K562 (cell line): ENCODE measurements around the gene CCDC187. TPM values are rescaled to one million over a fixed set of nuclear protein-coding genes. Genes with fewer than 3 reads are reported as not detected.

ENCODE experiments used
- ATAC-seq: fragments of 200-7000 bp; cut with Tn5 transposase; 3 replicates; pipeline ENCODE4 v1.9.1; 2020; ENCODE audit warnings: moderate library complexity
- BruUV-seq: library from RNA; stranded (reverse); fragments of 400-500 nt; replicated peaks from 2 replicates; lab custom pipeline; 2021; lab: Mats Ljungman, UMichigan
- CTCF ChIA-PET: fragments of 300-600 bp; formaldehyde crosslinking; extraction: SDS; loops from one replicate; lab custom pipeline; 2021; ENCODE audit warnings: low intra/inter-chr PET ratio; lab: Yijun Ruan, JAX
- POLR2A ChIA-PET: fragments of 300-600, 350-650 bp; sonication (Branson Sonifier 250); formaldehyde crosslinking; extraction: SDS; loops from one replicate; lab custom pipeline; 2021; ENCODE audit warnings: antibody characterized with exemption, inconsistent platforms; lab: Yijun Ruan, JAX
- DNase-seq, 4 experiments: peaks; one replicate each; pipeline versions ENCODE4 v3.0.0 to v3.0.0-alpha.2; 2011 to 2018; ENCODE audit warnings: low spot score in 3 of 4, mixed read lengths in 3 of 4; ENCODE audit errors: extremely low read depth in 1 of 4
- FAIRE-seq: peaks from 2 replicates; lab custom pipeline; 2011; peaks lifted over from hg19 to GRCh38; lab: Jason Lieb, UNC
- H2AFZ ChIP-seq: 2 replicates; pipeline ENCODE4 v1.6.0; 2011; ENCODE audit warnings: low read depth, low read length, control low read depth, inconsistent platforms
- H3K27ac ChIP-seq: fragments of 200-600 bp; 3 replicates; pipeline ENCODE4 v1.8.0; 2011; ENCODE audit warnings: low read depth, mild to moderate bottlenecking, control low read depth, inconsistent platforms, low read length, moderate library complexity, mixed read lengths; ENCODE audit errors: extremely low read depth
- H3K27me3 ChIP-seq, 2 experiments: fragments of 300-600 bp in 1 of 2; 2 replicates in 1 of 2; 3 replicates in 1 of 2; pipeline versions ENCODE4 v1.6.0 to v1.8.0; 2011; ENCODE audit warnings: inconsistent platforms in 2 of 2, low read length in 2 of 2, mild to moderate bottlenecking in 1 of 2, mixed read lengths in 1 of 2, moderate library complexity in 1 of 2; ENCODE audit not compliant: control insufficient read depth in 2 of 2, insufficient read depth in 2 of 2
- H3K36me3 ChIP-seq: fragments of 300-600 bp; 3 replicates; pipeline ENCODE4 v1.8.0; 2011; ENCODE audit warnings: mild to moderate bottlenecking, low read length, inconsistent platforms; ENCODE audit not compliant: control insufficient read depth, insufficient read depth
- H3K4me1 ChIP-seq, 2 experiments: fragments of 200-600 bp in 1 of 2; replicated peaks in 1 of 2; 2 replicates in 1 of 2; 3 replicates in 1 of 2; pipeline versions ENCODE4 v1.5.1 to v1.8.0; 2011; ENCODE audit warnings: inconsistent platforms in 2 of 2, low read length in 2 of 2, mild to moderate bottlenecking in 1 of 2, mixed read lengths in 1 of 2, moderate library complexity in 1 of 2; ENCODE audit not compliant: control insufficient read depth in 2 of 2, insufficient read depth in 2 of 2
- H3K4me2 ChIP-seq: 2 replicates; pipeline ENCODE4 v1.6.1; 2011; ENCODE audit warnings: low read length, control low read depth, inconsistent platforms, mixed read lengths; ENCODE audit not compliant: insufficient read depth
- H3K4me3 ChIP-seq: fragments of 200-600 bp; sonication (generic), shearing (Covaris generic); 2 replicates; pipeline ENCODE4 v1.5.1; 2016; ENCODE audit warnings: control low read depth, inconsistent platforms
- H3K79me2 ChIP-seq: fragments of 200-600 bp; 3 replicates; pipeline ENCODE4 v1.8.0; 2011; ENCODE audit warnings: low read length, inconsistent platforms; ENCODE audit not compliant: control insufficient read depth, insufficient read depth
- H3K9ac ChIP-seq, 2 experiments: 2 replicates each; pipeline versions ENCODE4 v1.6.0 to v1.6.1; 2011; ENCODE audit warnings: low read depth in 2 of 2, low read length in 2 of 2, control low read depth in 1 of 2, inconsistent platforms in 1 of 2, mild to moderate bottlenecking in 1 of 2, mixed read lengths in 1 of 2; ENCODE audit not compliant: insufficient read depth in 1 of 2
- H3K9me1 ChIP-seq: one replicate; pipeline ENCODE4 v1.6.0; 2011; ENCODE audit warnings: inconsistent platforms, mild to moderate bottlenecking, low read length, moderate library complexity; ENCODE audit not compliant: control insufficient read depth, insufficient read depth
- H3K9me3 ChIP-seq: replicated peaks from 2 replicates; pipeline ENCODE4 v1.5.1; 2011; ENCODE audit warnings: low read depth, low read length, inconsistent platforms; ENCODE audit not compliant: control insufficient read depth, insufficient read depth
- H4K20me1 ChIP-seq: replicated peaks from 2 replicates; pipeline ENCODE4 v1.6.1; 2011; ENCODE audit warnings: low read length, inconsistent platforms, mixed read lengths; ENCODE audit not compliant: control insufficient read depth, insufficient read depth
- MYNN ChIP-seq, 2 experiments: sonication (generic); formaldehyde crosslinking in 1 of 2; IDR thresholded peaks; 2 replicates each; pipeline versions ENCODE4 v1.5.0 to v1.6.1; 2016 to 2020; ENCODE audit warnings: antibody characterized with exemption in 1 of 2, missing genetic modification reagents in 1 of 2
- POLR2G ChIP-seq: fragments of 200-400 bp; formaldehyde crosslinking; IDR thresholded peaks from 2 replicates; pipeline ENCODE4 v1.6.1; 2017; ENCODE audit warnings: low read depth, mild to moderate bottlenecking, antibody characterized with exemption, low read length, moderate library complexity
- RAD21 ChIP-seq, 2 experiments: fragments of 250-450 bp in 1 of 2; fragments of 450-650 bp in 1 of 2; sonication (Bioruptor Pico) in 1 of 2; formaldehyde crosslinking in 1 of 2; IDR thresholded peaks in 1 of 2; conservative IDR thresholded peaks in 1 of 2; 2 replicates each; pipeline versions ENCODE4 v1.4.0 to v1.8.0; 2020 to 2022; ENCODE audit warnings: mild to moderate bottlenecking in 2 of 2, moderate library complexity in 1 of 2
- RAD51 ChIP-seq: fragments of 450-650 bp; IDR thresholded peaks from 2 replicates; pipeline ENCODE4 v1.7.1; 2016; ENCODE audit warnings: low read depth, mild to moderate bottlenecking, borderline replicate concordance
- SAP30 ChIP-seq: fragments of 200-600 bp; sonication (generic); IDR thresholded peaks from 2 replicates; pipeline ENCODE4 v1.6.1; 2012; ENCODE audit warnings: borderline replicate concordance, low read depth, mild to moderate bottlenecking, moderate library complexity, low read length, control low read depth, inconsistent platforms; ENCODE audit not compliant: insufficient read depth, poor library complexity, severe bottlenecking
- SFPQ ChIP-seq: fragments of 200-400 bp; formaldehyde crosslinking; IDR thresholded peaks from 2 replicates; pipeline ENCODE4 v1.6.1; 2017; ENCODE audit warnings: mild to moderate bottlenecking, low read depth, low read length, moderate library complexity
- TBL1XR1 ChIP-seq, 2 experiments: IDR thresholded peaks; 2 replicates each; pipeline ENCODE4 v1.6.1; 2012; ENCODE audit warnings: improper control_type of control experiment in 2 of 2, low read length in 2 of 2, mild to moderate bottlenecking in 1 of 2
- TBP ChIP-seq: optimal IDR thresholded peaks from 2 replicates; pipeline ENCODE3; 2011; ENCODE audit warnings: low read depth, low read length, improper control_type of control experiment
- XRCC5 ChIP-seq: fragments of 200-400 bp; formaldehyde crosslinking; IDR thresholded peaks from 2 replicates; pipeline ENCODE4 v1.6.1; 2017; ENCODE audit warnings: low read depth, mild to moderate bottlenecking, low read length
- YY1 ChIP-seq, 3 experiments: IDR thresholded peaks; 2 replicates each; pipeline ENCODE4 v1.6.1; 2011; ENCODE audit warnings: low read length in 2 of 3, mild to moderate bottlenecking in 2 of 3, moderate library complexity in 2 of 3, borderline replicate concordance in 1 of 3, control low read depth in 1 of 3, low read depth in 1 of 3; ENCODE audit not compliant: insufficient read depth in 3 of 3, insufficient replicate concordance in 2 of 3, control insufficient read depth in 1 of 3, insufficient read length in 1 of 3; ENCODE audit errors: extremely low read depth in 1 of 3
- ZNF143 ChIP-seq: sonication (generic); formaldehyde crosslinking; IDR thresholded peaks from 2 replicates; pipeline ENCODE4 v1.9.0; 2022; ENCODE audit warnings: mild to moderate bottlenecking, missing genetic modification reagents
- WGBS: fragments of 100-300 bp; shearing (Covaris generic); methylation state at CpG from one replicate; pipeline ENCODE4 v1.1.6; 2016; ENCODE audit warnings: low coverage, mixed read lengths; ENCODE audit not compliant: insufficient coverage; ENCODE audit errors: missing lambda C conversion rate; 5-methylcytosine and 5-hydroxymethylcytosine counted together
- in situ Hi-C: fragments of 300-500 bp; cut with MboI; formaldehyde crosslinking; loops from 4 replicates; pipeline ENCODE4 v1.15.0; 2018; ENCODE audit warnings: inconsistent platforms, mixed read lengths
- intact Hi-C: fragments of 100-400 bp; cut with micrococcal nuclease; formaldehyde crosslinking; loops from 2 replicates; pipeline ENCODE4 v1.14.2; 2022
- polyA plus RNA-seq, 8 experiments: library from polyadenylated mRNA; depleted of rRNA in 4 of 8; stranded (reverse) in 5 of 8; unstranded in 3 of 8; fragments of >200 nt; fragmentation: Nextera tagmentation in 2 of 8; fragmentation: Illumina TruSeq in 1 of 8; extraction: Ambion mirVana in 2 of 8; extraction: Trizol in 1 of 8; gene quantifications; 2 replicates each; pipeline versions ENCODE4 v1.2.1 to v1.2.3, GENCODE V29; 2011 to 2014; ENCODE audit warnings: inconsistent platforms in 1 of 8, missing spikeins in 1 of 8
- total RNA-seq, 7 experiments: library from RNA; depleted of rRNA in 6 of 7; stranded (reverse); fragments of >200 nt in 6 of 7; fragmentation: Illumina TruSeq in 2 of 7; extraction: Trizol in 2 of 7; gene quantifications; 2 replicates each; pipeline versions ENCODE4 v1.2.1 to v1.2.3, GENCODE V29; 2011 to 2021; ENCODE audit warnings: low replicate concordance in 1 of 7

Gene CCDC187
- total and polyA plus RNA-seq, 9 of the 15 experiments (the other 6 are each of a cell fraction or from before 2014, with no cell fraction given), result not detected

- no peaks in the 10 kb centered on the region for H4K20me1 ChIP-seq
- H3K27ac ChIP-seq, result no peak overlapping the region
- POLR2A ChIA-PET, result no interaction called here
- no peak for DNase-seq
- H3K79me2 ChIP-seq, result no peaks in the 10 kb centered on the region
- H3K9me1 ChIP-seq, result peaks cover 6% of the 10 kb centered on the region
- TF ChIP-seq TBP (no peak), POLR2G (peak; percentile 56)
- TF ChIP-seq, all 486 proteins: peak for 1
- intact Hi-C loops (no loop called here), in situ Hi-C loops (loop anchor here (25.0 kb wide), 1 partner anchor 290 kb away; no protein-coding TSS in a partner anchor)
- H3K9ac ChIP-seq, result no peak overlapping the region; a peak in 1 of 4 replicates
- ATAC-seq, result no peak
- H3K4me2 ChIP-seq, result no peak overlapping the region
- no peaks in the 10 kb centered on the region for H3K36me3 ChIP-seq
- H3K4me3 ChIP-seq, result no peak overlapping the region
- CTCF ChIA-PET, result interaction anchor here (1.8 kb wide), 1 partner anchor 53 kb away, joined by 7 read pairs; the partner anchor contains the start of gene SNAPC4
- no peaks in the 10 kb centered on the region for H3K27me3 ChIP-seq
- no peaks in the 10 kb centered on the region for H3K9me3 ChIP-seq
- WGBS, result 63% methylated on average over 16 of the region's 20 CpGs
- BruUV-seq, result no TSS peak
- H3K4me1 ChIP-seq, result peaks cover 19 to 94% of the 10 kb centered on the region in 2 experiments
- no peak overlapping the region for H2AFZ ChIP-seq
- FAIRE-seq, result no peak
These were observed 43.1 kb upstream of the CCDC187 start for GRCh38 chr9:136346927-136347465.

DNA sequence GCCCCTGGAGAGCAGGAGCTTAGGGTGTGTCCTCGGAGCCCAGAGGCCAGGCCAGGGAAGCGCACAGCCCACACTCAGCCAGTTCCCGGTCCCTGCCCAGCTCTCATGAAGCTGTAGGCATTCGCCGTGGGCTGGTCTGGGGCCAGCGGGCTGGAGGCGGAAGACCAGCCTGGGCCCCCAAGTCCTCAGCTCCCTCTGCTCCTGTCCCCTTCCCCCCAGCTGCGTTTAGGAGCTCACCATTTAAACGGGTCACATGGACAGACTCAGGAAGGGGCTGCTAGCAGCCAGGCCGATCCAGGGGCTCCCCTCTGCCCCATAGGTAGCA is 42.2 kb upstream of the CCDC187 start:
- peak overlapping the region; percentile 87 for H2AFZ ChIP-seq
- H3K27me3 ChIP-seq, result no peaks in the 10 kb centered on the region
- no peaks in the 10 kb centered on the region for H4K20me1 ChIP-seq
- FAIRE-seq (no peak), ATAC-seq (no peak), DNase-seq (no peak)
- intact Hi-C loops (no loop called here), in situ Hi-C loops (loop anchor here (25.0 kb wide), 1 partner anchor 291 kb away; no protein-coding TSS in a partner anchor)
- H3K9me3 ChIP-seq, result no peaks in the 10 kb centered on the region
- peak overlapping the region; percentile 1; the same call in 1 of the 3 replicates for H3K27ac ChIP-seq
- H3K36me3 ChIP-seq, result no peaks in the 10 kb centered on the region
- H3K79me2 ChIP-seq, result no peaks in the 10 kb centered on the region
- ChIA-PET CTCF (interaction anchor here (0.6 to 1.8 kb wide), 2 partner anchors 17 to 54 kb away, joined by 3 to 7 read pairs; partner anchors contain the start of genes DNLZ and SNAPC4), POLR2A (interaction anchor here (0.6 to 1.4 kb wide), 8 partner anchors 11 to 681 kb away, joined by 3 to 11 read pairs (median 4); partner anchors contain the start of genes DNLZ, ENTR1 and PMPCA)
- peaks cover 6% of the 10 kb centered on the region for H3K9me1 ChIP-seq
- BruUV-seq, result no TSS peak
- H3K4me2 ChIP-seq, result peak overlapping the region; percentile 66
- H3K4me1 ChIP-seq, result peaks cover 19 to 96% of the 10 kb centered on the region in 2 experiments
- WGBS, result 47% methylated on average over 8 of the region's 10 CpGs
- H3K4me3 ChIP-seq, result no peak overlapping the region
- H3K9ac ChIP-seq, result peak overlapping the region; percentile 34 to 91; a peak in 3 of 4 replicates
- TF ChIP-seq YY1 (IDR thresholded peaks at IDR 0.05; ENCODE audit: borderline replicate concordance in 1 of 3, control insufficient read depth in 1 of 3, extremely low read depth in 1 of 3, insufficient read depth in 3 of 3, insufficient read length in 1 of 3, insufficient replicate concordance in 2 of 3, low read depth in 1 of 3, low read length in 2 of 3) (no peak), XRCC5 (no peak), RAD51 (no peak), RAD21 (CRISPR knock-in tag; conservative IDR thresholded peaks at IDR 0.05 in 1 of 2, IDR thresholded peaks at IDR 0.05 in 1 of 2) (no peak), ZNF143 (peak; percentile 32; the same call in 1 of the 2 replicates), MYNN (IDR thresholded peaks at IDR 0.05) (no peak), MYNN (CRISPR knock-in tag; IDR thresholded peaks at IDR 0.05) (no peak), SFPQ (no peak), SAP30 (peak; percentile 4), TBL1XR1 (IDR thresholded peaks at IDR 0.05; ENCODE audit: low read length in 2 of 2) (no peak)
